HG02943 (cell line): ENCODE results near the gene AGPAT3.

Experiments
- ATAC-seq: cut with Tn5 transposase; IDR thresholded peaks from one replicate; pipeline ENCODE4 v1.9.1; 2021; ENCODE audit warnings: mild to moderate bottlenecking, low read depth, moderate library complexity; ENCODE audit not compliant: unreplicated experiment

The AGPAT3 gene

GRCh38 chr21:43970551-43970950, 105.5 kb downstream of the AGPAT3 start:
- ATAC-seq, result no peak

GRCh38 chr21:43971201-43971991, 106.4 kb downstream of the AGPAT3 start:
- no peak for ATAC-seq

- ATAC-seq, result no peak
Observed at GRCh38 chr21:43971992-43972255, 106.9 kb downstream of the AGPAT3 start.

DNA sequence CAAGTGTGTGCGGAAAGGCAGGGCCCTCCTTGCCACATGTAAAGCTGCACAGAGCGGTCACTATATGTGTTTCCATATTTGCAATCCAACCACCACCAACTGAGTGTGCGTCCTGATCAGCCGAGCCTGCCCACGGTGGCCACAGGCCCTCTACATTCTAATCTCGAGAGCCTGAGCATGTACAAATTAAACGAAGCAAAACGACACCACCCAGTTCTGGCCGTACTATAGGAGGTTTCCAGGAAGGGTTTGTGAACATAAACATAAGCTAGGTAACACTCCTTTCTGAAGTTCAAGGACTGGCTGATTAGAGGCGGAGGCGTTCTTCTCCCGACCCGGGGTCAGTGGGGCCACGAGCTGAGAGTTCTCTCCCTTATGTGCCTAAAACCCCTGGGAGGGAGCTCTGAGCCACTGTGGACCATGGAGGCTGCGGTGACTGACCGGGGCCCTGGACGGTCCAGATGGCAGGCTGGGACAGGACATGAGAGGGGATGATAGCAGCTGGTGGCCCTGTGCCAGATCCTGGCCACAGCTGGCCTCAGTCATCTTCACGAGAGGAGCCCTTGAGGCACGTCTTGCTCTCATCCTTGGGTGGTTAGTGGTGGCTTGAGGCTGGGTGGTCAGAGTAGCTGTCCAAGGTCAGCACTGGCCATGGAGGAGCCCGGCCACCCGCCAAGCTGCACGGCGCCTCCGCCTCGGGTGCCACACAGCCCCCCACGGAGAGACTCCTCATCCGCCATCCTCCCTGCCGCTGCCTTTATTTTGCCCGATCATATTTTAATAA, 108.0 kb downstream of the AGPAT3 start:
- ATAC-seq, result no peak

GRCh38 chr21:43973634-43973955, 108.6 kb downstream of the AGPAT3 start:
- ATAC-seq, result no peak

DNA sequence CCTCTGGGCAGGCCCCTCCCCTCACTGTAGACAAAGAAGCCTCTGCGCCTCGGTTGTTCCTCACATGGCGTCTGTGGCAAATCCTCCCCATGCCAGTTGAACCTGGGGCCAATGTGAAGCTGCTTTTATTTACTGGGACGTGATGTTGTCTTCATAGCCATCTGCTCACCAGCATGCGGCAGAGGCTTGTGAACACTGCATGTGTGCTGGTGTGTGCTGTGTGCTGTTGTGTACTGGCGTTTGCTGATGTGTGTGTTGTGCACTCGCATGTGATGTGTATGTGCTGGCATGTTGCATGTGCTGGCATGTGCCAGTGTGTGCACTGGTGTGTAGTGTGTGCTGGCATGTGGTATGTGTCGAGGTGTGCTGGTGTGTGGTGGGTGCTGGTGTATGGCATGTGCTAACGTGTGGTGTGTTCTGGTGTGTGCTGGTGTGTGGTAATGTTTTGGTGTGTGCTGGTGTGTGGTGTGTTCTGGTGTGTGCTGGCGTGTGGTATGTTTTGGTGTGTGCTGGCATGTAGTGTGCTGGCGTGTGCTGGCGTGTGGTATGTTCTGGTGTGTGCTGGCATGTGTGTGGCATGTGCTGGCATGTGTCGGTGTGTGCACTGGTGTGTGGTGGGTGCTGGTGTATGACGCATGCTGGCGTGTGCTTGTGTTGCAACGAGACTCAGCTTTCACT, 109.9 kb downstream of the AGPAT3 start:
- ATAC-seq, result no peak

GRCh38 chr21:43975469-43976098, 110.6 kb downstream of the AGPAT3 start:
- no peak for ATAC-seq

DNA sequence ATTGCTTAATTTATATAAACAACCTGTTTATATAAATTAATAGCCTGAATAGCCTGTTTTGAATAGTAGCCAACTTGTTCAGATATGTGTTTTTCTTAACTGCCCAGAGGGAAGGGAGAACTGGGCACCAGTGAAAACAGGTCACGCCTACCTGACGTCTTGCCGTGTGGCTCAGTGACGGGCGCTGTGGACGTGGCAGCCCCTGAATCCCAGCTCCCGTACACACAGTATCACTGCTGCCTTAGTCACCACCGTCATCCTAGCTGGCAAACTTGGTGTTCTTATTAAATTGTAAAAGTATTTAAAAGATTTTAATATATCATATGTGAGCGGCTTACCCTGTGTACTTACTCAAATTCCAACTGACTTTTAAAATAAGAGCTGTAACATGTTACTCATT, 111.6 kb downstream of the AGPAT3 start:
- ATAC-seq, result no peak

- ATAC-seq, result no peak
Observed at GRCh38 chr21:43978060-43978459, 113.0 kb downstream of the AGPAT3 start.

- ATAC-seq, result no peak
Observed at GRCh38 chr21:43979654-43980053, 114.6 kb downstream of the AGPAT3 start.

DNA sequence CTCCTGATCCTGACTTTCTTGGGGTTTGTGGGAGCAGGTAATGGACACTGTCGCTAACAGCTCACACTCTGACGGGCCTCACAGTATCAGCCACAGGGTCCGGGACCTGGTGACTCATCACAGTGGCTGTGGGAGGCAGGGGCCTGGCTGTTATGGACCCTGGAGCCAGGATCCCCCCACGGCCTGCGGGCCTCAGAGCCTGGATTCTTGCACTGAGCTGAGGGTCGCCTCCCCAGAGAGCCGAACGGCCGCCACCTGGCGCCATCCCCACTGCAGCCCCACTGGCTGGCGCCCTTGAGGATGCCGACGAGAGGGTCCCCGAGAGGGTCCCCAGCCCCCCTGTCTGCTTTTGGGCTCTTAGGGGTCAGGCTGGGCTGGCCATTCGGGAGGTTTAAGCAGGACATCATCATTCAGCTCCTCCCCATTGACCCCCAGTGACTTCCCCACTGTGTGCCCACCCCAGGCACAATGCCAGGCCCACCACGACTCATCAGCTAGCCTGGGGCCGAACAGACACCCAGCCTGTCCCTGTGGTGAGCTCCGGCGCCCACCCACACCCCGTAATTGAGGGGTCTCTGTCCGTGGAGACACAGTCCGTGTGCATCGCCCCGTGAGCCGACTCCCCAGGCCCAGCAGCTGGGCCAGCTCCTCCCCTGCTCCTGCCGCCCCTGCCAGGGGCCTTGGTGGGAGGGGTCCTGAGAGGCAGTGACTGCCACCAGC, 116.3 kb downstream of the AGPAT3 start:
- ATAC-seq, result no peak

GRCh38 chr21:43981871-43982210, 116.8 kb downstream of the AGPAT3 start:
- no peak for ATAC-seq

DNA sequence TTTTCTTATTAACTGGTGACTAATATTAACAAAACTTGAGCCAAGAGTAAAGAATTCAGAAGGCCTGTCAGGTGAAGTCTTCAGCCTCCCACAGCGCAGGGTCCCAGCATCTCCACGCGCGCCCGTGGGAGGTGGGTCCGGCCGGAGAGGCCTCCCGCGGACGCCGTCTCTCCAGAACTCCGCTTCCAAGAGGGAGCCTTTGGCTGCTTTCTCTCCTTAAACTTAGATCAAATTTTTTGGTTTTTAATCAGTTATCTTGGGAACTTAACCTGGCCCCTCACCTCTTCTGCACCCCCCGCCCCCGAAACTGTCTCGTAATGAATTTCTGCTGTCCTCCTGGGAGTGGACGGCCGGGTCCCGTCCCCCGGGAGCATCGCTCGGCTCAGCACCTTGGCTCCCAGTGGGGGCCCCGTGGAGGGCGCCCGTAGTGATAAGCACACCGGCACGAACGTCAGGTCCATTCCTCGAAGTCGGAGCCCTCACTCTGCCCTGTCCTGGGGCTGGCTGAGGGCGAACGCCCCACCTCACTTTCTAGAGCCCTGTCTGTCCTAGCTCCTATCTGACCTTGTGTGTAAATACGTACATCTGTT, 117.6 kb downstream of the AGPAT3 start:
- ATAC-seq, result no peak

DNA sequence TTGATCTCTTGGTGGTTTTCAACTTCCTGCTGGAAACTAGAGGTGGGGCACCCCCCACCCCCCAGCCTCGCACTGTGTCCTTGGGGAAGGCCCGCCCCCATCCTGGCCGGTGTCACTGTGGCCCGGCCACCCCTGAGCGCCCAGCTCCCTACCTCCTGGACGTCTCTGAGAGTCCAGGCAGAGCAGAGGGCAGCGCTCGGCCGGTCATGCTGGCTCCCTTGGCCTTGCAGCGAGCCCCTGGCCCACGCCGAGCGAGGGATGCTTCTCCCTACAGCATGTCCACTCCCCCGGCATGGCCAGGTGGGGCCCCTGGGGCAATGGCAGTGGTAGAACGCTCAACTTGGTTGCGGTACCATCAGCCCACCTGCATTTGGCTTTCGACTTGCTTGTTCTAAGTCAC, 118.4 kb downstream of the AGPAT3 start:
- no peak for ATAC-seq

- no peak for ATAC-seq
Observed at GRCh38 chr21:43983860-43984420, 118.9 kb downstream of the AGPAT3 start.

DNA sequence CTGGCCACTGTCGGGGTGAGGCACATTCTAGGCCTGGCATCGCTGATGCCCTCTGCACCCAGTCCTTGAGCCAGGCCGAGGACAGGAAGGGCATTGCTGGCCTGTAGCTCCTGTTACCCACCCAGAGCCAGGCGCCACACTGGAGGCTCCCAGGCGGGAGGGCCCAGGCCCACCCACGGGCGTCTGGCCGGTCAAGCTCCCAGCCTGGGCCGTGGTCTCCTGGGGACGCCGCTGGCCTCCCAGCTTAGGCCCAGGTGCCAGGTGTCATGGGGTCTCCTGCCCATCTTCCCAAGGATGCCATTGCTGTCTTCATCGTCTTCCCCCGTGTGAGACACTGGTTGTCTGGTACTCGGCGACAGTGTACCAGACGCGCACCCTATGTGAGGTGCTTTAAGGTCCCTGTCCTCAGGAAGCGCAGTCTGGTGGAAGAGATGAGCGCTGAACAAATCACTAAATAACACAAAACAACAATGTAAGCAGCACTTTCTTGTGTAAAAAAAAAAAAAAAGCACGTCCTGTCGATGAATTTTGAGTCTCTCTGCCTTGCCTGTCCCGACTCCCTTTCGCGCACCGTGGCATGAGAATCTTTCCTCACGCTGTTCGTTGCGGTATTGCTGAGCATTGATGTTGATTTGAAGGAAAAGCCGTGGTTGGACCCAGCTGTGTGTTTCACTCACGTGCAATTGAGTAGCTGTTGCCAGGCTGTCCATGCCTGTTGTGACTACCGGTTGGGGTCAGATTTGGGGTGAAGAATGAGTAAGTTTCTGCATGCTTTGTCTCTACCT, 120.1 kb downstream of the AGPAT3 start:
- ATAC-seq, result no peak

- ATAC-seq, result no peak
Observed at GRCh38 chr21:43985690-43986251, 120.7 kb downstream of the AGPAT3 start.

GRCh38 chr21:43986544-43987451, 121.8 kb downstream of the AGPAT3 start:
- no peak for ATAC-seq
